ENCODE measurements around the gene APBA2.

The APBA2 gene

DNA sequence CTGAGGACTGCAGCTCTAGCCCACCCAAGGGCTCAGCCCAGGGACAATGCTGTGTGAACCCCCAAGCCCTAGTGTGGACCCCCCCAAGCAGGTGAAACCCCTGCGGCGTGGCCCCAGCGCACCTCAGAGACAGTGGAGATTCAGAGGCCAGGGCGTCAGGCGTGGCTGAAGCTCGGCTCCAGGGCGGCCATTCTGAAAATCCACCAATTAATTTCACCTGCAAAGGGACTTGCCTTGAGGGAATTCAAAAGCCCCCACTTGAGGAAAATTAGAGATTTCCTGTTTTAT is 235.5 kb downstream of the APBA2 start:
- no peak overlapping the region for H3K4me3 Mint-ChIP-seq
- no peak overlapping the region for H3K27ac Mint-ChIP-seq
- no peaks in the 10 kb centered on the region for H3K9me3 Mint-ChIP-seq
- H3K36me3 Mint-ChIP-seq = no peaks in the 10 kb centered on the region
- H3K27me3 Mint-ChIP-seq = peaks cover 3% of the 10 kb centered on the region
- no peaks in the 10 kb centered on the region for H3K4me1 Mint-ChIP-seq
- CTCF ChIA-PET = no interaction called here
- no peak for DNase-seq

DNA sequence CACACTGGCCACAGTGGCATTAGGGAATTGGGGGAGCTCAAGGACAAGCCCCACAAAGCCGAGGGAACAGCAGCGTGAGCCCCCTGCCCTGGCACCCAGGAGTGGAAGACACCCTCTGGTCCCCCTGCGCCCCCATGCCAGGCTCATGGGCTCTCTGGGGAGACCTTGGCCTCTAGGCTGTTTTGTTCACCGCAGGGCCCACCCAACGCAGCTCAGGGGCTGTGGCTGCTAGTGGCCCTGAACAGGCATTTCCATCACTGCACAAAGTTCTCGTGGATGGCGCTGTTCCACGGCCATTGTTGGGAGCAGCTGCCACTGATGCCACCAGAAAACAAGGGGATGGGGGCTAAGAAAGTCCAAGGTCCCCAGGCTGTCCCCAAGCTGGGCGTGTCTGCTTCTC is 236.1 kb downstream of the APBA2 start:
- CTCF ChIA-PET = interaction anchor here (0.8 to 1.6 kb wide), 2 partner anchors 18 to 20 kb away, joined by 3 to 6 read pairs; no protein-coding TSS in a partner anchor

DNA sequence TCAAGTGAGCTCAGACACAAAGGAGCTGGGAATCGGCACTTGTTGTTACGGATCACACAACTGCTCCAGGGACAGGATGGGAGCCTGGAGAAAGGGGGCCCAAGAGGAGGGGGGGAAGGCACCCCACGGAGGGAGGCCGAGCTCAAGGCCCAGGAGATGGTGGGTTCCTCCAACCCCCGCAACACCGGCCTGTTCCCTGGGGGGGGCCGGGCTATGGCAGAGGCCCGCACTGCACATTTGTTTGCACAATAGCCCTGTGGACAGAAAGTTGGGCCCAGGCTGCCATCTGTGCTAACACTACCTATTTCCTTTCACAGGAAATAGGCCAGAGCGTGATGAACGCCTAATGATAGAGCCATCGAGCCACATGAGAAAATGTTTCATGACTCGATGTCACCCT is 236.7 kb downstream of the APBA2 start:
- CTCF ChIA-PET = interaction anchor here (0.8 to 1.6 kb wide), 2 partner anchors 17 to 20 kb away, joined by 3 to 6 read pairs; no protein-coding TSS in a partner anchor
- Mint-ChIP-seq H3K27ac (no peak overlapping the region), H3K4me3 (no peak overlapping the region)

More for the DNA sequence above, 236.1 kb downstream of the APBA2 start:
- Mint-ChIP-seq H3K27ac (no peak overlapping the region), H3K36me3 (no peaks in the 10 kb centered on the region), H3K9me3 (no peaks in the 10 kb centered on the region), H3K4me1 (no peaks in the 10 kb centered on the region), H3K27me3 (no peaks in the 10 kb centered on the region), H3K4me3 (no peak overlapping the region)
- no peak for DNase-seq

GRCh38 chr15:29123171-29123570 is 237.4 kb downstream of the APBA2 start:
- CTCF ChIA-PET = interaction anchor here (1.6 kb wide), 1 partner anchor 16 kb away, joined by 6 read pairs; no protein-coding TSS in a partner anchor
- H3K36me3 Mint-ChIP-seq = no peaks in the 10 kb centered on the region
- peaks cover under 1% of the 10 kb centered on the region for H3K27me3 Mint-ChIP-seq
- H3K9me3 Mint-ChIP-seq = no peaks in the 10 kb centered on the region
- no peak overlapping the region for H3K4me3 Mint-ChIP-seq
- H3K4me1 Mint-ChIP-seq = no peaks in the 10 kb centered on the region
- H3K27ac Mint-ChIP-seq = no peak overlapping the region
- DNase-seq = no peak

More for the DNA sequence above, 236.7 kb downstream of the APBA2 start:
- Mint-ChIP-seq H3K4me1 (no peaks in the 10 kb centered on the region), H3K9me3 (no peaks in the 10 kb centered on the region), H3K27me3 (no peaks in the 10 kb centered on the region), H3K36me3 (no peaks in the 10 kb centered on the region)
- DNase-seq = no peak

GRCh38 chr15:29123991-29124390 is 238.2 kb downstream of the APBA2 start:
- Mint-ChIP-seq H3K36me3 (no peaks in the 10 kb centered on the region), H3K4me3 (no peak overlapping the region), H3K9me3 (no peaks in the 10 kb centered on the region), H3K27me3 (peaks cover 4% of the 10 kb centered on the region), H3K4me1 (no peaks in the 10 kb centered on the region), H3K27ac (no peak overlapping the region)
- CTCF ChIA-PET = no interaction called here
- no peak for DNase-seq

GRCh38 chr15:29124581-29125381 is 239.0 kb downstream of the APBA2 start:
- Mint-ChIP-seq H3K27me3 (peaks cover 7% of the 10 kb centered on the region), H3K36me3 (no peaks in the 10 kb centered on the region), H3K27ac (peak overlapping the region; percentile 52), H3K4me1 (no peaks in the 10 kb centered on the region), H3K4me3 (no peak overlapping the region), H3K9me3 (no peaks in the 10 kb centered on the region)
- no peak for DNase-seq
- CTCF ChIA-PET = interaction anchor here (1.0 kb wide), 1 partner anchor 21 kb away, joined by 3 read pairs; no protein-coding TSS in a partner anchor

GRCh38 chr15:29125382-29126207 is 239.8 kb downstream of the APBA2 start:
- peaks cover 12% of the 10 kb centered on the region for H3K27me3 Mint-ChIP-seq
- CTCF ChIA-PET = interaction anchor here (1.0 to 1.3 kb wide), 2 partner anchors 14 to 22 kb away, joined by 3 to 4 read pairs; no protein-coding TSS in a partner anchor
- H3K9me3 Mint-ChIP-seq = no peaks in the 10 kb centered on the region

GRCh38 chr15:29126208-29126536 is 240.4 kb downstream of the APBA2 start:
- no peaks in the 10 kb centered on the region for H3K9me3 Mint-ChIP-seq
- CTCF ChIA-PET = interaction anchor here (1.3 kb wide), 1 partner anchor 14 kb away, joined by 4 read pairs; no protein-coding TSS in a partner anchor
- no peaks in the 10 kb centered on the region for H3K4me1 Mint-ChIP-seq
- H3K27me3 Mint-ChIP-seq = peaks cover 12% of the 10 kb centered on the region
- no peaks in the 10 kb centered on the region for H3K36me3 Mint-ChIP-seq
- no peak overlapping the region for H3K27ac Mint-ChIP-seq
- no peak for DNase-seq
- no peak overlapping the region for H3K4me3 Mint-ChIP-seq

More at GRCh38 chr15:29125382-29126207, 239.8 kb downstream of the APBA2 start:
- Mint-ChIP-seq H3K27ac (no peak overlapping the region), H3K36me3 (no peaks in the 10 kb centered on the region), H3K4me1 (no peaks in the 10 kb centered on the region), H3K4me3 (no peak overlapping the region)
- no peak for DNase-seq

- H3K27ac Mint-ChIP-seq = no peak overlapping the region
- H3K4me3 Mint-ChIP-seq = no peak overlapping the region
- H3K27me3 Mint-ChIP-seq = peaks cover 12% of the 10 kb centered on the region
- CTCF ChIA-PET = interaction anchor here (1.3 kb wide), 1 partner anchor 13 kb away, joined by 4 read pairs; no protein-coding TSS in a partner anchor
- H3K4me1 Mint-ChIP-seq = peaks cover 2% of the 10 kb centered on the region
- DNase-seq = no peak
- no peaks in the 10 kb centered on the region for H3K9me3 Mint-ChIP-seq
- H3K36me3 Mint-ChIP-seq = no peaks in the 10 kb centered on the region
Observed at GRCh38 chr15:29126821-29127461, 241.2 kb downstream of the APBA2 start.

DNA sequence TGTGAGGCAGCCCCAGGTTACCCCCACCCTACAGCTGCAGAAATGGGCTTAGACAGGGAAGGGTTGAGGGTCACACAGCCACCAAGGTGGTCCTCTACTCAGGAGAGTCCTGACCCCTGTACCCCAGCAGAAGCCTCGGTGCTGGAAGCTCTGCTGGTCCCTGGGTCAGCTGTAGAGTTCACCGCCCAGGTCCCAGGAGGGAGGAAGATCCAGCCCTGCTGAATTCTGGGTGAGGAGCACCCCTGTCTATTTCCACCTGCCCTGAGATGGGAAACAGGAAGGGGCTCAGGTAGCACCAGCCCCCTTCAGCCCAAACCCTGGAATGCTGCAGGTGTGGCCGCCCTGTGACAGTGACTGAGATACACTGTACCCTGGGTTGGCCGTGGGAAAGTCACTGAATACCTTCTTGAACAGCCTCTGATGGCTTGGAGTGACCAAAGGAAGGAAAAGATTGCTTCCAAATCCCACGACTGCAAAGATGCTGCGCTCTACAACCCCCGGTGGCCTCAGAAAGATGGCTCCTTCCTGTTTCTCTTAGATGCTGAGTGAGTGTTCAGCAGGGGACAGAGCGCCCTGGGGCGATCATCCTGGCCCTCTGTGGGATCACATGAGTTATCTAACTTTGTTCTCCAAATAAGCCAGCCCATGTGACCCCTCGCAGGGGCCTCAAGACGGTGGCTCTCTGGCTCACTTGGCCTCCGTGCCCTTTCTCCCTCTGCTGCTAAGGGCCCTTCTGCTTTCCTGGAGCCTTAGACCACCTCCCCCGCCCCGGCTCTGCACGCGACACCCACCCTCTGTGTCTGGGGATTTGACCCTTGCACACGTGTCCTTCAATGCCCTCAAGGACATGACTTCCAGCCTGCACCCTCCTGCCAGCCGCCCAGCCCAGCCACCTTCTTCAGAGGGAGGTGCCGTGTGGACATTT is 242.0 kb downstream of the APBA2 start:
- Mint-ChIP-seq H3K9me3 (no peaks in the 10 kb centered on the region), H3K4me1 (peaks cover 2% of the 10 kb centered on the region), H3K4me3 (no peak overlapping the region), H3K27ac (no peak overlapping the region), H3K36me3 (no peaks in the 10 kb centered on the region), H3K27me3 (peaks cover 12% of the 10 kb centered on the region)
- CTCF ChIA-PET = no interaction called here
- DNase-seq = no peak

GRCh38 chr15:29128671-29129070 is 242.9 kb downstream of the APBA2 start:
- Mint-ChIP-seq H3K9me3 (no peaks in the 10 kb centered on the region), H3K4me1 (peaks cover 2% of the 10 kb centered on the region), H3K36me3 (no peaks in the 10 kb centered on the region), H3K27me3 (peaks cover 12% of the 10 kb centered on the region), H3K27ac (no peak overlapping the region), H3K4me3 (no peak overlapping the region)
- DNase-seq = no peak
- CTCF ChIA-PET = interaction anchor here (0.6 to 1.4 kb wide), 2 partner anchors 12 to 825 kb away, joined by 3 read pairs; no protein-coding TSS in a partner anchor

DNA sequence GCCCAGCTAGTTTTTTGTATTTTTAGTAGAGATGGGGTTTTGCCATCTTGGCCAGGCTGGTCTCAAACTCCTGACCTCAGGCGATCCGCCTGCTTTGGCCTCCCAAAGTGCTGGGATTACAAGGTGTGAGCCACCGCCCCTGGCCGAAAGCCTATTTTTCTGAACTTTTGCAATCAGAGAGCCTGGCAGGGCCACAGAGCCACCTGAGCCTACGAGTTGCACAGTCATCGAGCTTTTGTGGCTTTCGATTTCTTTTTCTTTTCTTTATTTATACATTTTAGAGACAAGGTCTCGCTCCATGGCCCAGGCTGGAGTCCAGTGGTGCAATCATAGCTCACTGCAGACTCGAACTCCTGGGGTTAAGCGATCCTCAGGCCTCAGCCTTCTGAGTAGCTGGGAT is 243.4 kb downstream of the APBA2 start:
- Mint-ChIP-seq H3K27ac (no peak overlapping the region), H3K4me1 (peaks cover 2% of the 10 kb centered on the region), H3K36me3 (no peaks in the 10 kb centered on the region), H3K4me3 (no peak overlapping the region), H3K9me3 (no peaks in the 10 kb centered on the region), H3K27me3 (peaks cover 12% of the 10 kb centered on the region)
- CTCF ChIA-PET = interaction anchor here (0.6 to 1.4 kb wide), 2 partner anchors 11 to 826 kb away, joined by 3 read pairs; no protein-coding TSS in a partner anchor
- DNase-seq = peak; percentile 3

GRCh38 chr15:29129926-29130325 is 244.2 kb downstream of the APBA2 start:
- Mint-ChIP-seq H3K4me1 (peaks cover 2% of the 10 kb centered on the region), H3K27me3 (peaks cover 12% of the 10 kb centered on the region), H3K36me3 (no peaks in the 10 kb centered on the region), H3K9me3 (no peaks in the 10 kb centered on the region), H3K4me3 (no peak overlapping the region), H3K27ac (no peak overlapping the region)
- CTCF ChIA-PET = interaction anchor here (1.4 kb wide), 1 partner anchor 10 kb away, joined by 3 read pairs; no protein-coding TSS in a partner anchor
- peak; percentile 13 for DNase-seq
